HG03159 (cell line): ENCODE results near the gene RBFOX1.

Experiments
- ATAC-seq: cut with Tn5 transposase; IDR thresholded peaks from one replicate; pipeline ENCODE4 v1.9.1; 2021; ENCODE audit warnings: mild to moderate bottlenecking, moderate library complexity; ENCODE audit not compliant: unreplicated experiment

RBFOX1 gene

GRCh38 chr16:7372095-7372494 is 39.5 kb downstream of the RBFOX1 start:
- ATAC-seq = no peak

GRCh38 chr16:7373776-7374175 is 41.1 kb downstream of the RBFOX1 start:
- ATAC-seq = no peak

DNA sequence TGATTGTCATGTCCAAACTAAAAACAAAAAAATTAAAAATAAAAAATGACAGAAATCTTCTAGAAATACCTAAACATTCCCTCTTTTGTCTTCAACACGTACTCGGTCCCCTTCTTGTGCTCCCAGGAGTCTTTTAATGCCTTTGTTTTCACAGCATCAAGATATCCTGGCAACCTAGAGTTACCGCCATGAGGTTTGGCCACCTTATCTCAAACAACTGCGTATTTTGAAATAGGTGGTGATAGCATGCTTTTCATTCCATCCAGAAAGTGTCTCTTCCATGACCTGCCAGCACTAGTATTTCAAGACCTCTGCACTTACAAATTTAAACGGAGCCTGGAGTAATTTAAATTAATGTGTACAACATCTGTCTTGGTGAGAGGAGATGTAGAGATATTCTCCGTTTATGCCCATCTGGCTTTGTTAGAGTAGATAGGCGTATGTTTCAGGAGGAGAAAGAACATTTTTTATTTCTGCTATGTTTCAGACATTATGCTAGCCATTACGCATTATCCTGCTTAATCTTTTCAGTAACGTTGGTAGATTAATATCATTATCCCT is 42.0 kb downstream of the RBFOX1 start:
- no peak for ATAC-seq

DNA sequence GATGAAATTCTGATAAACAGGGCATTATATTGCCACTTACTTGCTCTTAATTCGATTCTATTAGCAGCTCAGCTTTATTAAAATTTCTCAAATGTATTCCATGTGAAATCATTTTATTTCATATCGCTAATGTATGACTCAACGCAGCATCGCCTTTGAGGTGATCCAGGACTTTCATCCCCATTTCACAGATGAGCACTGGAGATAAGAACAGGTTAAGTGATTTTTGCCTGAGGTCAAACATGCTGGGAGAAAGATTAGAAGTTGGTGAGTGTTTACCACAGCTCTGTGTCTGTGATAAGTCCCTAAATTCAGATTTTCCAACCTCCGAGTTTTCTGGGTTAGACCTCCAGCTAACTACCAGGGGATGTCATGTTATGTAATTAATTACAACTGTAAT is 43.6 kb downstream of the RBFOX1 start:
- no peak for ATAC-seq

DNA sequence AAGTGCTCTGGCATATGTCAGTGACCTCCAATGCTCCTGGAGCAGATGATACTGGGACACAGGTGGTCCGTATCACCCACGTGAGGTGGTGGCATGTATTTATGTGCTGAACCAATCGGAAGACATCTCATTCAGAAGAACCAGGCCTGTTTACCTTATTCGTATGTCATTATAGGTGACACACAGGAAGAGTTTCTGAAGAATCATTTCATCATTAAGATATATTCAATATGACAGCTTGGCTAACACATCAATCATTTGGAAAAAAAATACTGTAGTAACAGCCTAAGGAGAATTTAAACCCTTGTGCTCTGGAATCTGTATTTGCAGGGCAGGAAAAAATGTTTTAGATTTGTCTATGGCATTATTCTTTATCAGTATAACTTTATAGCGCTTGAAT is 44.6 kb downstream of the RBFOX1 start:
- ATAC-seq = no peak

DNA sequence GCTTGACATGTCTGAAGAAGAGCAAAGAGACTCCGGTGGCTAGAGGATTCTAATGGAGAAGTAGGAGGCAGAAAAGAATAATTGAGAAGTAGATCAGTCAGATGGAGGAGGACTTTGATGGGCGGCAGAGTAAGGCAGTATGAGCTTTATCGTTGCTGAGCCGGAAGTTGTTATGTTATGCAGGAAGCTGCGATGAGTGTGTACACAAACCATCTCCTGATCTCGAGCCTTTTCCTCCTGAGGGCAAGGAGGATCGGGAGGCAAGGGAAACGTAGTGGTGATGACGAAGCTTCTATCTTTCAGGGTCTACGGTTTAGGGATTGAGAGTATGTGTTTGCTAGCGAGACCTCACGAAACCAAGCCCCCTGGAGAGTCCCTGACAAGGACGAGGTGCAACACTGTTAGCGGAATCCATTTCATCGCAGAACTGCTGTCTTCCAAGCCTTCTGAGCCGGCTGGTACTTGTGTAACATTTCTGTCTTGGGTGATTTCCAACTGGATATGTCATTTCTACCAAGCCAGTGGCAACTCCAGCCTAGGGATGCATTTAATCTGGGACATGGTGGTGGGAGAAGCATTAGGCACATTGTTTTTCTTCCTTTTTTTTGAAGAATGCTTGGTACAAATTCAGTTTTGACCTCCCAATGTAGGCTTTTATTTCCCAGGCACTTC is 45.5 kb downstream of the RBFOX1 start:
- ATAC-seq = no peak

DNA sequence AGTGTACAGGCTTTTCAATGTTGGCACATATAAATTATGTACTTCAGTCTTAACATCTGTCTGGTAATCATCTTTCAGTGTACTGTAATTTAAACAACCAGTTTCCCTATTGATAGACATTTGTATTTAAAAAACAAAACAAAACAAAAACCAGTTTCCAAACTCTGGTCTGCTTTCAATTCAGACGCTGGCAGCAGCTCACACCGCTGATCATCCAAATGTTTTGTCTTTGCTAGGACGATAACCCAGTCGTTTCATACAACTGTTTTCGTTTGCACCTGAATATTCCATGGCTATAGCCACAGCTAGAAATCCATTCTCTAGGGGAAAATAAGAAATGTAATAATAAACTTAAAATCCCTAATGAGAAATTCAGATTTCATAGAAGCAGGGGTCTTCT is 47.8 kb downstream of the RBFOX1 start:
- ATAC-seq = no peak

GRCh38 chr16:7380911-7381310 is 48.3 kb downstream of the RBFOX1 start:
- ATAC-seq = no peak

DNA sequence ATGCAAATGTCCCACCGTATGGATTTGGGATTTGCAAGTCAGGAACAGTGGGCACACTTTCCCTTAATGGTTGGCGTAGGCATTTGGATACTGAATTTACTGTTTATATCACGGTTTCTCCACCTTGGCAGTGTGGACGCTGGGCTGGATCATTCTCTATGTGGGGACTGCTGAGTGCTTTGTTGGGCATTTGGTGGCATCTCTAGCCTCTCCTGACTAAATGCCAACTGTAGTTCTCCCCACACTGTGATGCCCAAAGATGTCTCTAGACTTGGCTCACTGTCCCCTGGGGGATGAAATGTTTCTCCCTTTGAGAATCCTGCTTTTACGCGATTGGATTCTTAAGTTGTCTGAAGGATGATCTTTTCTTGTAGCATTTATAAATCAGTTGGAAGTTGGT is 49.0 kb downstream of the RBFOX1 start:
- ATAC-seq = no peak

GRCh38 chr16:7382521-7382920 is 49.9 kb downstream of the RBFOX1 start:
- ATAC-seq = no peak

DNA sequence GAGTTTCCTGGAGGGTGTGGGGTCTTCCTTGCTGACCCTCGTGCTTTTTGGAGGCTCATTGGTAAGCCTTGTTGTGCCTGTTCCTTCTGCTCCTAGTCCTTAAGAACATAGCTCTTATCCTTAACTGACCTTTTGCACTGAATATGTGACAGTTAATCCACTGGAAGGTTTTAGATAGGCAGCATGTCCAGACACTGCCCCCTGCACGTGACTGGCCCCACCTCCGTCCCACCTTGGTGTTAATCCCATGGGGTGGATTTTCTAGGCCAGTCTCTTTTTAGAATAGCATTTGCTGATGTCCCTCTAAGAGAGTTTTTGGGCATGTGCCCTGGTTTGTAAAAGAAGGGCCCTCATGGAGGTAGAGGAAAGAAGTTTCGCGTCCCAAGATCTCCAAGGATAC is 58.3 kb downstream of the RBFOX1 start:
- no peak for ATAC-seq

DNA sequence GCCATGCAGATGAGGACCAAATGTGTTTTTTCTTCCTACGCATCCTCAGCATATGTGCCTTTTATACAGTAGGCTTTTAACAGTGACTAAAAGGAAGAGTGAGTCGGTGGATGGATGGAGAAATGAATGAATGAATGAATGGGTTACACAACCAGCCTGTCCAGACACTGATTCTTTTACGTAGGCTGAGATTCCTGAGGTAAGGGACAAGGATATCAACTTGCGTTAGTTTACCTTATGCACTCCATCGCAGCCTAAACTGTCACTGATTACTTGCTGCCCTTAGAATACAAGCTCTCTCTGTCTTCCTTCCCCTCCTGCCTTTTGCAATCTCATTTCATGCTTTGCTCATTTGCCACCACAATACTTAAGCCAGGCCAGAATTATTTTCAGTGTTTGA is 59.0 kb downstream of the RBFOX1 start:
- ATAC-seq = no peak

DNA sequence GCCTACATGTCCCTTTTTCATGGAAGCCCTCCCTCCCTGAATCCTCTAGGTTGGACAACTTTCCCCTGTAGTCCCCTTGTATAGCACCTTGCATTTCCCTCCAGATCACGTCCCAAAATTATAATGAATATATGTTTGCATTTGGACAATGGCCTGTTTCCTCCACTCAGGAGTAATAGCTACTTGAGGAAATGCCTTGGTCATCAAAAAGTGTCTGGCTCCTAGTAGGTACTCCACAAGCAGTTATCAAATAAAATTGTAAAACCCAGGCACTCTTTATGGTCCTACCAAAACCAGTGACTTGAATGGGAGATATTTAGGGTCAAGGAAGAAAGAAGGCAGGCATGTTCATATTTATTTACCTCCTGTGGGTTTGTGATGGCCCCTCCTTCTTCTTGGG is 59.6 kb downstream of the RBFOX1 start:
- no peak for ATAC-seq

DNA sequence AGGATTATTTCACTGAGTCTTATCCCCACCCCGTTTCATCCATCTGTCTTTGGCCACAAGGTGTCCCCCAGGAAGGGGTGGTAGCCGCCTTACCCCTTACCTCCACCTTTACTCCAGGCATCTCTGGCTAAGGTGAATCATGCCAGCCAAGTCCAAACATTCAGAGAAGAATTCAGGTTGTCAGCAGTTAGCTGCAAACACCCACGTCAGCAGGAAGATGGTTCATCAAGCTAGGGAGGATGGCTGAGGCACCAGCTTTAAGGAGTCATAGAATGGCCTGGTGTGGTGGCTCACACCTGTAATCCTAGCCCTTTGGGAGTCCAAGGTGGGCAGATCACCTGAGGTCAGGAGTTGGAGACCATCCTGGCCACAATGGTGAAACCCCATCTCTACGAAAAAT is 61.0 kb downstream of the RBFOX1 start:
- ATAC-seq = no peak

DNA sequence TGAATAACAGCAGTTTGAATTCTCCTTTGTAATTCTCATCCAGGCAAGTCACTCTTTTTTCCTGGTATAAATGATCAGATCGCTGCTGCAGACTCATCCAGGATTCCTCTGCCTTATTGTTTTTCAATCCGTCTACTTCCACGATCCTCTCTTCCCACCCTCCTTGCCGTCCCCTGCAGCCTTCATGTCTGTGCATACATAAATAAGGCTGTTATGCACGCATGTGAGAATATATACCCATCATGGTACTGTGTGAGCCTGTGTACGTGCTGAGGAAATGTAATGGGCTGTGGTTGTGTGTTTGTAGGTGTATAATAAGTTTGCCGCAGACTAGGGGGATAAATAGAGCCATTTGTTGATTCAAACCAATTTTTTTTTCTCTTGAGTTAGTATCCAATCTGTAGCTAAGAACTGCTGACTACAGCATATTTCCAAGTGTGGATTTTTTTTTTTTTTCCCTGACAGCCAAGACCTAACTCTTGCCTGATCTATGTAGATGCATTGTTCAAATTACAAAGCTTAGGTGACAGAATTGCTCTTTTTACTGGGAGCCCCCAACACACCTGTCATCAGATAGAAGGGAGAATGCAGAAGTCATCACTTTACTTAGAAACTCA is 62.2 kb downstream of the RBFOX1 start:
- no peak for ATAC-seq

- no peak for ATAC-seq
Observed at GRCh38 chr16:7397901-7398300, 65.3 kb downstream of the RBFOX1 start.

DNA sequence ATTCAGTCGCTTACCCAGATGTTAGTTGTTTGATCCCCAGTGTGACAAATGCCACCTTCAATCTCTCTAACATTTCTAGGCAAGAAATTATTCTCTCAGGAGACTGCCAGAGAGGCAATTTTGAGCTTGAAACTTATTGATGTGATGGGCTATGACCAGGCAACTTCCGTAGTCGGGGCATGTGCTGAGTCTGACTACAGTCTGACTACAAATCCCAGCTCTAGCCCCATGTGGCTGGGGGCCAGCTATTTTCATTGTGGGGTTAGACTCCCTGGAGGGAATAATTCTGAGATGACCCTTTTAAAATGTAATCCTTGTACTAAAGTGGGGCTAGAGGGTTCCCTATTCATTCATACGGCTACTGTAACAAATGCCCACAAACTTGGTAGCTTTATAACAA is 65.9 kb downstream of the RBFOX1 start:
- no peak for ATAC-seq

- no peak for ATAC-seq
Observed at GRCh38 chr16:7399296-7399695, 66.7 kb downstream of the RBFOX1 start.

- no peak for ATAC-seq
Observed at GRCh38 chr16:7400117-7400890, 67.7 kb downstream of the RBFOX1 start.

DNA sequence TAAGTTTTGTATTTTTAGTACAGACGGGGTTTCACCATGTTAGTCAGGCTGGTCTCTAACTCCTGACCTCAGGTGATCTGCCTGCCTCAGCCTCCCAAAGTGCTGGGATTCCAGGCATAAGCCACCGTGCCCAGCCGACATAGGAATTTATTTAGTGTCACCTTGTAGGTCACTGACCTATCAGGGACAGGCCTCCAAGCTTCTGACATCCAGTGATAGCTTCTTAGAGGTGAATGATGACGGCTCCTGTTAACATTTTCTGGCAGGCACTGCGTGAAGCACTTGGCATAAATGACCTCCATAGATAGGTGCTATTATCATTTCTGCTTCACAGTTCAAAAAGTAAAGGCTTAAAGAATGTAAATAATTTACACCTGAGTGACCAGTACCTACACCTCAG is 71.6 kb downstream of the RBFOX1 start:
- ATAC-seq = no peak

DNA sequence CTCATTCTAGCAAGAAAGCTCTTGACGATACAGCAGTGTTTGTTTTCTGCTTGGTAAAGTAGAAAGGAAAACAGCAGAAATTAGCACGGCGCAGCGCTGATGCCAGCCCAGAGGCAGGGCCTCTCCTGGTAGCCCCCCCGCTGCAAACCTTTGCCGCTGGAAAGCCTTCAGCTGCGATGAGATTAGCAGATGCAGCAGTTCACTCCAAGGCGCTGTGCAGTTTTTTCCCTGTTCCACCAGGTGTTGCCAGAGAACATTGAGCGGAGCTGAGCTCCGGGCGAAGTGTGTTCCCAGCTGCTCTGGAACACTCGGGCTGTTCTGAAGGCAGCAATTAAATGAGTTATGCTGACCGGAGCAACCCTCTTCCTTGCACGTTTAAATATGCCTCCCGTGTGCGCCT is 72.5 kb downstream of the RBFOX1 start:
- ATAC-seq = no peak
